Mesothelial cell of epicardium (in vitro differentiated cells): ENCODE measurements around the gene TNFRSF13B. TPM values are rescaled to one million over a fixed set of nuclear protein-coding genes. Genes with fewer than 3 reads are reported as not detected.
"Not testable (repeated sequence)": the region's sequence is repeated elsewhere in the genome, so short reads cannot be mapped to it uniquely, and the experiment has no call there.

Experiments used
- DNase-seq, 2 experiments: peaks; one replicate each; pipeline ENCODE4 v3.0.0; 2021; ENCODE audit warnings: low spot score in 2 of 2; ENCODE audit not compliant: unreplicated experiment in 2 of 2
- H3K27ac Mint-ChIP-seq: 2 replicates; pipeline ENCODE4 v1.8.0; 2021; ENCODE audit warnings: mixed read lengths
- H3K27me3 Mint-ChIP-seq: 2 replicates; pipeline ENCODE4 v1.8.0; 2021; ENCODE audit warnings: low read depth, mixed read lengths
- H3K36me3 Mint-ChIP-seq: 2 replicates; pipeline ENCODE4 v1.8.0; 2021; ENCODE audit warnings: mixed read lengths
- H3K4me1 Mint-ChIP-seq: 2 replicates; pipeline ENCODE4 v1.8.0; 2021; ENCODE audit warnings: mixed read lengths
- H3K4me3 Mint-ChIP-seq: 2 replicates; pipeline ENCODE4 v1.8.0; 2021; ENCODE audit warnings: mild to moderate bottlenecking, moderate library complexity, mixed read lengths
- H3K9me3 Mint-ChIP-seq: 2 replicates; pipeline ENCODE4 v1.8.0; 2021; ENCODE audit warnings: mixed read lengths
- CTCF ChIP-seq: fragments of 200-600 bp; sonication (generic); IDR thresholded peaks from one replicate; pipeline ENCODE4 v1.5.0; 2021; ENCODE audit warnings: antibody characterized with exemption; ENCODE audit not compliant: unreplicated experiment
- total RNA-seq: library from RNA; stranded (reverse); gene quantifications from 3 replicates; pipeline ENCODE4 v1.2.1, GENCODE V29; 2021

Gene TNFRSF13B
- total RNA-seq, 1 donor from 2014 or later = not detected

GRCh38 chr17:17018612-17019429 is 46.9 kb upstream of the TNFRSF13B start:
- no peak for TF ChIP-seq CTCF
- no peak overlapping the region for H3K4me3 Mint-ChIP-seq
- DNase-seq = no peak
- H3K36me3 Mint-ChIP-seq = no peaks in the 10 kb centered on the region
- H3K9me3 Mint-ChIP-seq = peaks cover 6% of the 10 kb centered on the region
- H3K27me3 Mint-ChIP-seq = no peaks in the 10 kb centered on the region
- peak overlapping the region; percentile 67 for H3K27ac Mint-ChIP-seq
- H3K4me1 Mint-ChIP-seq = peaks cover 24% of the 10 kb centered on the region

GRCh38 chr17:17018021-17018441 is 46.1 kb upstream of the TNFRSF13B start:
- Mint-ChIP-seq H3K36me3 (no peaks in the 10 kb centered on the region), H3K27ac (peak overlapping the region; percentile 66), H3K4me3 (no peak overlapping the region), H3K4me1 (peaks cover 24% of the 10 kb centered on the region), H3K27me3 (no peaks in the 10 kb centered on the region), H3K9me3 (peaks cover 6% of the 10 kb centered on the region)
- no peak for DNase-seq
- no peak for TF ChIP-seq CTCF

GRCh38 chr17:17017343-17018014 is 45.6 kb upstream of the TNFRSF13B start:
- no peak for TF ChIP-seq CTCF
- Mint-ChIP-seq H3K4me3 (no peak overlapping the region), H3K9me3 (peaks cover 6% of the 10 kb centered on the region), H3K4me1 (peaks cover 23% of the 10 kb centered on the region), H3K36me3 (no peaks in the 10 kb centered on the region), H3K27me3 (no peaks in the 10 kb centered on the region), H3K27ac (no peak overlapping the region)
- DNase-seq = no peak

GRCh38 chr17:17016199-17017197 is 44.6 kb upstream of the TNFRSF13B start:
- peaks cover 20% of the 10 kb centered on the region for H3K4me1 Mint-ChIP-seq
- not testable (repeated sequence) for DNase-seq, H3K27me3 Mint-ChIP-seq, H3K4me3 Mint-ChIP-seq, H3K27ac Mint-ChIP-seq, H3K36me3 Mint-ChIP-seq, H3K9me3 Mint-ChIP-seq

- no peak for DNase-seq
- no peaks in the 10 kb centered on the region for H3K27me3 Mint-ChIP-seq
- TF ChIP-seq CTCF = no peak
- no peak overlapping the region for H3K4me3 Mint-ChIP-seq
- H3K4me1 Mint-ChIP-seq = peaks cover 19% of the 10 kb centered on the region
- H3K36me3 Mint-ChIP-seq = no peaks in the 10 kb centered on the region
- no peak overlapping the region for H3K27ac Mint-ChIP-seq
- H3K9me3 Mint-ChIP-seq = peaks cover 6% of the 10 kb centered on the region
Measured at GRCh38 chr17:17015230-17015629, 43.3 kb upstream of the TNFRSF13B start.

- DNase-seq, H3K27me3 Mint-ChIP-seq, H3K36me3 Mint-ChIP-seq, H3K27ac Mint-ChIP-seq, H3K9me3 Mint-ChIP-seq, H3K4me3 Mint-ChIP-seq: not testable (repeated sequence)
- peaks cover 14% of the 10 kb centered on the region for H3K4me1 Mint-ChIP-seq
Measured at GRCh38 chr17:17014748-17015124, 42.8 kb upstream of the TNFRSF13B start.

GRCh38 chr17:17013828-17014747 is 42.2 kb upstream of the TNFRSF13B start:
- H3K27ac Mint-ChIP-seq, H3K27me3 Mint-ChIP-seq, H3K4me3 Mint-ChIP-seq, H3K36me3 Mint-ChIP-seq, DNase-seq, H3K9me3 Mint-ChIP-seq: not testable (repeated sequence)
- peaks cover 11% of the 10 kb centered on the region for H3K4me1 Mint-ChIP-seq

GRCh38 chr17:17011043-17011907 is 39.4 kb upstream of the TNFRSF13B start:
- H3K4me1 Mint-ChIP-seq, H3K9me3 Mint-ChIP-seq, H3K36me3 Mint-ChIP-seq, DNase-seq, H3K27me3 Mint-ChIP-seq, H3K27ac Mint-ChIP-seq, H3K4me3 Mint-ChIP-seq: not testable (repeated sequence)
